OCI-LY1 (cell line): Measurements from ENCODE around the gene THAP6.
A peak's percentile ranks its signal among the peaks of the same experiment; 100 is the strongest.
"Not testable (repeated sequence)": the region's sequence is repeated elsewhere in the genome, so short reads cannot be mapped to it uniquely, and the experiment has no call there.

Experiments
- H2AFZ ChIP-seq: fragments of 200-600 bp; sonication (generic), shearing (Covaris generic); 2 replicates; pipeline ENCODE4 v1.6.0; 2014; ENCODE audit warnings: antibody characterized with exemption, mild to moderate bottlenecking, low read length
- H3F3A ChIP-seq: fragments of 200-600 bp; sonication (generic), shearing (Covaris generic); 2 replicates; pipeline ENCODE4 v1.6.0; 2014; ENCODE audit warnings: mild to moderate bottlenecking, antibody characterized with exemption, low read length, moderate library complexity; ENCODE audit not compliant: insufficient read depth
- H3K27ac ChIP-seq: fragments of 200-600 bp; sonication (generic); 2 replicates; pipeline ENCODE4 v1.5.1; 2014; ENCODE audit warnings: low read length, mixed run types, mild to moderate bottlenecking, low read depth; ENCODE audit not compliant: poor library complexity, severe bottlenecking
- H3K27me3 ChIP-seq: fragments of 200-600 bp; sonication (generic); 2 replicates; pipeline ENCODE4 v1.6.0; 2014; ENCODE audit warnings: antibody characterized with exemption, mild to moderate bottlenecking, low read length, moderate library complexity; ENCODE audit not compliant: insufficient read depth
- H3K36me3 ChIP-seq: fragments of 200-600 bp; sonication (generic); 2 replicates; pipeline ENCODE4 v1.6.1; 2014; ENCODE audit warnings: mild to moderate bottlenecking, antibody characterized with exemption, low read length, moderate library complexity, mixed read lengths; ENCODE audit not compliant: insufficient read depth
- H3K4me1 ChIP-seq: fragments of 200-600 bp; sonication (generic); 2 replicates; pipeline ENCODE4 v1.5.1; 2014; ENCODE audit warnings: mild to moderate bottlenecking, low read length, moderate library complexity; ENCODE audit not compliant: insufficient read depth, severe bottlenecking
- H3K4me2 ChIP-seq: fragments of 200-600 bp; sonication (generic), shearing (Covaris generic); 2 replicates; pipeline ENCODE4 v1.6.1; 2014; ENCODE audit warnings: low read length
- H3K4me3 ChIP-seq: fragments of 200-600 bp; sonication (generic); 2 replicates; pipeline ENCODE4 v1.5.1; 2014; ENCODE audit warnings: low read length, low read depth, mild to moderate bottlenecking, mixed read lengths; ENCODE audit not compliant: poor library complexity, severe bottlenecking
- H3K79me2 ChIP-seq: fragments of 200-600 bp; shearing (Covaris generic); 2 replicates; pipeline ENCODE4 v1.6.1; 2016; ENCODE audit warnings: mixed run types, low read length, mixed read lengths; ENCODE audit not compliant: insufficient read depth
- H3K9ac ChIP-seq: fragments of 200-600 bp; sonication (generic), shearing (Covaris generic); 2 replicates; pipeline ENCODE4 v1.6.1; 2014; ENCODE audit warnings: mild to moderate bottlenecking, low read length, mixed read lengths
- H3K9me2 ChIP-seq: fragments of 200-600 bp; sonication (generic), shearing (Covaris generic); 2 replicates; pipeline ENCODE4 v1.6.1; 2014; ENCODE audit warnings: low read depth, mild to moderate bottlenecking, low read length, mixed read lengths
- H3K9me3 ChIP-seq: fragments of 200-600 bp; shearing (Covaris generic); 2 replicates; pipeline ENCODE4 v1.6.1; 2014; ENCODE audit warnings: low read length, mixed read lengths
- H4K20me1 ChIP-seq: fragments of 200-600 bp; sonication (generic), shearing (Covaris generic); 2 replicates; pipeline ENCODE4 v1.6.0; 2016; ENCODE audit warnings: mild to moderate bottlenecking, low read length; ENCODE audit not compliant: insufficient read depth
- CTCF ChIP-seq: fragments of 200-600 bp; sonication (generic), shearing (Covaris generic); IDR thresholded peaks from 2 replicates; pipeline ENCODE4 v1.5.1; 2017; ENCODE audit warnings: mild to moderate bottlenecking, antibody characterized with exemption, low read length, moderate library complexity, mixed read lengths
- EZH2 ChIP-seq: fragments of 200-600 bp; sonication (generic), shearing (Covaris generic); IDR thresholded peaks from 2 replicates; pipeline ENCODE4 v1.8.0; 2017; ENCODE audit warnings: borderline replicate concordance, mixed run types, mild to moderate bottlenecking, antibody characterized with exemption, low read length, moderate library complexity, mixed read lengths

Gene THAP6

GRCh38 chr4:75516144-75516543, 1.9 kb downstream of the THAP6 start:
- H3K4me2 ChIP-seq, result peak overlapping the region; percentile 93; the same call in 1 of the 2 replicates
- H3K4me3 ChIP-seq, result peak overlapping the region; percentile 82
- no peak overlapping the region for H2AFZ ChIP-seq
- no peak overlapping the region for H3K27ac ChIP-seq
- peaks cover 28% of the 10 kb centered on the region for H3K79me2 ChIP-seq
- no peaks in the 10 kb centered on the region for H3K9me2 ChIP-seq
- no peak for TF ChIP-seq EZH2
- TF ChIP-seq CTCF, result no peak
- peak overlapping the region; percentile 86; the same call in 1 of the 2 replicates for H3K9ac ChIP-seq
- H3F3A ChIP-seq, result no peaks in the 10 kb centered on the region
- peaks cover 40% of the 10 kb centered on the region for H3K4me1 ChIP-seq
- no peaks in the 10 kb centered on the region for H3K9me3 ChIP-seq
- no peaks in the 10 kb centered on the region for H3K27me3 ChIP-seq
- peaks cover 30% of the 10 kb centered on the region for H3K36me3 ChIP-seq
- no peaks in the 10 kb centered on the region for H4K20me1 ChIP-seq

GRCh38 chr4:75519452-75519851, 5.2 kb downstream of the THAP6 start:
- Histone ChIP-seq H3K36me3 (peaks cover 51% of the 10 kb centered on the region), H3K4me1 (peaks cover 15% of the 10 kb centered on the region)
- H3K4me3 ChIP-seq, H4K20me1 ChIP-seq, H3K27ac ChIP-seq, H3K9me2 ChIP-seq, H2AFZ ChIP-seq, H3K4me2 ChIP-seq, H3K27me3 ChIP-seq, H3K9me3 ChIP-seq, H3K79me2 ChIP-seq, H3F3A ChIP-seq, H3K9ac ChIP-seq: not testable (repeated sequence)

- Histone ChIP-seq H3K4me3 (no peak overlapping the region), H3K4me2 (no peak overlapping the region), H2AFZ (no peak overlapping the region), H3K79me2 (no peaks in the 10 kb centered on the region), H3K27ac (no peak overlapping the region), H4K20me1 (no peaks in the 10 kb centered on the region), H3K9me2 (no peaks in the 10 kb centered on the region), H3K4me1 (no peaks in the 10 kb centered on the region), H3K27me3 (no peaks in the 10 kb centered on the region), H3K36me3 (peaks cover 71% of the 10 kb centered on the region), H3K9me3 (no peaks in the 10 kb centered on the region), H3F3A (no peaks in the 10 kb centered on the region), H3K9ac (no peak overlapping the region)
- TF ChIP-seq CTCF, result no peak
- TF ChIP-seq EZH2, result no peak
Observed at GRCh38 chr4:75525086-75525485, 10.8 kb downstream of the THAP6 start.

- TF ChIP-seq CTCF, result no peak
- TF ChIP-seq EZH2, result no peak
- peaks cover 71% of the 10 kb centered on the region for H3K36me3 ChIP-seq
Observed at GRCh38 chr4:75525910-75526309, 11.6 kb downstream of the THAP6 start.

More at GRCh38 chr4:75525910-75526309, 11.6 kb downstream of the THAP6 start:
- H3K4me3 ChIP-seq, result no peak overlapping the region
- H4K20me1 ChIP-seq, result no peaks in the 10 kb centered on the region
- H3K9me3 ChIP-seq, result no peaks in the 10 kb centered on the region
- no peaks in the 10 kb centered on the region for H3K79me2 ChIP-seq
- H2AFZ ChIP-seq, result no peak overlapping the region
- H3K9ac ChIP-seq, result no peak overlapping the region
- no peaks in the 10 kb centered on the region for H3K27me3 ChIP-seq
- no peaks in the 10 kb centered on the region for H3K4me1 ChIP-seq
- no peak overlapping the region for H3K4me2 ChIP-seq
- H3K27ac ChIP-seq, result no peak overlapping the region
- no peaks in the 10 kb centered on the region for H3K9me2 ChIP-seq
- no peaks in the 10 kb centered on the region for H3F3A ChIP-seq
